ENCODE data around the gene PPIF. TPM values are rescaled to one million over a fixed set of nuclear protein-coding genes. Genes with fewer than 3 reads are reported as not detected.

PPIF gene
- total RNA-seq, result 100 to 1,000 TPM; 177 to 185 TPM

DNA sequence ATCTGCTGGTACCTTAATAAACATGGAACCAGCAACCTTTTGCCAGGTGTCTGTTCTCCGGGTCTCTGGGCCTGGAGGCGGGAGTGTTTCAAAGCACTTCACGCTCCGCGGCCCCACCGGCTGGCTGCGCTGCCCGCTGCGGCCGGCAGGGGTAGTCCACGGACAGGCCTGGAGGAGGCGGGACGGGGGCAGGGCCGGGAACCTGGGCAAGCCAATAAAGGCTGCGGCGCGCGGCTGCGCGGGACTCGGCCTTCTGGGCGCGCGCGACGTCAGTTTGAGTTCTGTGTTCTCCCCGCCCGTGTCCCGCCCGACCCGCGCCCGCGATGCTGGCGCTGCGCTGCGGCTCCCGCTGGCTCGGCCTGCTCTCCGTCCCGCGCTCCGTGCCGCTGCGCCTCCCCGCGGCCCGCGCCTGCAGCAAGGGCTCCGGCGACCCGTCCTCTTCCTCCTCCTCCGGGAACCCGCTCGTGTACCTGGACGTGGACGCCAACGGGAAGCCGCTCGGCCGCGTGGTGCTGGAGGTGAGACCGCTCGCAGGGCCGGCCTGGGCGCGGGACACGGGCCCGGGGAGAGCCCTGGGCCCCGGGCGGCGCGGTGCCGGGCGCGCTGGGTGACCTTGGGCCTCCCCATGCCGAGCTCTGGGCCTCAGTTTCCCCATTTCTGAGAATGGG, at the start of gene PPIF:
TSS of gene PPIF (plus strand) at position 244 of the 668 bp plus-strand sequence. CDS start at position 324, 80 bp downstream.
- ChIA-PET CTCF (interaction anchor here (0.7 to 5.3 kb wide), 7 partner anchors 14 to 100 kb away, joined by 3 to 38 read pairs (median 4); no protein-coding TSS in a partner anchor), POLR2A (interaction anchor here (0.8 to 2.4 kb wide), 12 partner anchors 10 to 105 kb away, joined by 3 to 9 read pairs (median 4); partner anchors contain the start of gene ZCCHC24)

GRCh38 chr10:79298403-79299244, 48.6 kb upstream of the PPIF start:
- POLR2A ChIA-PET, result interaction anchor here (0.5 kb wide), 1 partner anchor 53 kb away, joined by 3 read pairs; no protein-coding TSS in a partner anchor
- CTCF ChIA-PET, result interaction anchor here (1.3 kb wide), 1 partner anchor 44 kb away, joined by 3 read pairs; no protein-coding TSS in a partner anchor

DNA sequence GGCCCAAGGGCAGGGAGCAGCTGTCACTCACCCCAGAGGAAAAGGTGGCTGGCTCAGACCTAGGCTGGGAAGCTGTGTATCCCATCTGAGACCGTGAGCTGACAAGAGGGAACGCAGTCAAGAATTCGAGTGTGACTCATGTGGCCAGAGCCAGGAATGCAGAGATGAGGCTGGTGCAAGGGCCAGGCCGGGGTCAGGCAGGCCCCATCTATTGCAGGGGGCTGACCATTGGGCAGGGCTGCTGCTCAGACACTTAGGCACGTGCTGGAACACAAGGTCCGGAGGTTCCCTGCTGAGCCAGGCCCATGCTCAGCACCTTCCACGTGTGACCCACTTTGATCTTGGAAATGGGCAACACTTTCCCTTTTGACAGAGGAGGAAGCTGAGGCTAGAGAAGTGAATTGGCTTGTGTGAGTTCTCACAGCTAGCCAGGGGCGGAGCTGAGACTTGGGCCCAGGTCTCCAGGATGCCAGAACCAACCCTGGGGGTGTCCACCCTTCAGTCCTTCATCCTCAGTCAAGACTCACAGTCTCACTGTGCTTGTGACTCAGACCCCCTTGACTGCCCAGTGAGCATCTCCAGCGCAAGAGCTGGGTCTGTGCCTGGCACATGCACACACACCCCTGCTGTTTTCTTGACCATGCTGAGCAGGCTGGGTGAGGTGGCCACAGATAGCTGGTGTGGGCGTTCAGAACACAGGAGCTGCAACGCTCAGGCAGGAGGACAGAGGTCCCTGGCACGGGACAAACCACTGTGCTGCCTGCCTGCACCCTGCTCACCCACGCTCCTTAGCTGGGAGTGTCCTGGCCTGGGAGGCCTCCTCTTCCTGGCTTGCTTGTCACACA, 47.6 kb upstream of the PPIF start:
- ChIA-PET CTCF (interaction anchor here (0.9 to 1.3 kb wide), 2 partner anchors 15 to 43 kb away, joined by 3 read pairs; no protein-coding TSS in a partner anchor), POLR2A (interaction anchor here (0.5 kb wide), 1 partner anchor 52 kb away, joined by 3 read pairs; no protein-coding TSS in a partner anchor)

DNA sequence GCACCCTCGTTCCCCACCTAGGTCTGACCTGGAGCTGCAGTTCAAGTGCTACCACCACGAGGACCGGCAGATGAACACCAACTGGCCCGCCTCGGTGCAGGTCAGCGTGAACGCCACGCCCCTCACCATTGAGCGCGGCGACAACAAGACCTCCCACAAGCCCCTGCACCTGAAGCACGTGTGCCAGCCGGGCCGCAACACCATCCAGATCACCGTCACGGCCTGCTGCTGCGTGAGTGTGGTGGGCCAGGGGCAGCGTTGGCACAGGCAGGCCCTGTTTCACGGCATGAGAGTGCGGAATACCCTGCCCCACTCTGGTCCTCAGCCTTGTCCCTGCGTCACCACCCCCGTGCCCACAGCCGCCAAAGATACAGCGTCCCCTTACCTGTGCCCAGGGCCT, 46.6 kb upstream of the PPIF start:
- POLR2A ChIA-PET, result no interaction called here
- CTCF ChIA-PET, result no interaction called here

DNA sequence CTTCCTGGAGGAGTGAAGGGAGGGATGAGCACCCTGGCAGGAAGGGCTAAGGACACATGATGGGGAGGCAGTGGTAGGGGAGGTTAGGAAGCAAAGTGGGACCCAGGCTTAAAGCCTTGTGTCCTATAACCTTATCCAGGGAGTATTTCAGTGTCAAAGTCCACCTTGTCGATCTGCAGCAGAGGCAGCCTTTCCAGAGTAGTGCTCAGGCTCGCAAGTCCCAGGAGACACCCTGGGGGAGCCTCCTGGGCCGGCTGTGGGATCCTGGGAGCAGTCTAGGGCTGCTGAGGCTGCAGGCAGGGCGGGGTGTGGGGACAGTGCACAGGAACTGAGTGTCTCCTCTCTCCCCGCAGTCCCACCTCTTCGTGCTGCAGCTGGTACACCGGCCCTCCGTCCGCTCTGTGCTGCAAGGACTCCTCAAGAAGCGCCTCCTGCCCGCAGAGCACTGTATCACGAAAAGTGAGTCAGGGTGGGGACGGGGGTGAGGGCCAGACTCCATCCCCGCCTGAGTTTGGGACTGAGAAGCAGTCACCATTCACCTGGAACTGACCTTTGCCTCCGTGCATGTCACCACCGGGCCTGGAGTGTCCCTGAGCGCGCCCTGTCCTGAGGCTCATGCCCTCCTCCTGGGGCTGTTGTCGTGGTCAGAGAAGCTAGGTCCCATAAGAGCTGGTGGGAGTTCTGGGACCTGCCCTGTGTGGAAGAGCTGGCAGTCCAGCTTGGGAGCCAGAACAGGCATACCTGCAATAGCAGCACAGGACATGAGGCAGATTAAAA, 45.3 kb upstream of the PPIF start:
- ChIA-PET POLR2A (no interaction called here), CTCF (no interaction called here)

GRCh38 chr10:79303631-79304478, 43.4 kb upstream of the PPIF start:
- ChIA-PET POLR2A (no interaction called here), CTCF (interaction anchor here (1.2 kb wide), 1 partner anchor 70 kb away, joined by 4 read pairs; no protein-coding TSS in a partner anchor)

GRCh38 chr10:79304479-79305087, 42.7 kb upstream of the PPIF start:
- ChIA-PET CTCF (interaction anchor here (1.2 kb wide), 1 partner anchor 69 kb away, joined by 4 read pairs; no protein-coding TSS in a partner anchor), POLR2A (no interaction called here)

DNA sequence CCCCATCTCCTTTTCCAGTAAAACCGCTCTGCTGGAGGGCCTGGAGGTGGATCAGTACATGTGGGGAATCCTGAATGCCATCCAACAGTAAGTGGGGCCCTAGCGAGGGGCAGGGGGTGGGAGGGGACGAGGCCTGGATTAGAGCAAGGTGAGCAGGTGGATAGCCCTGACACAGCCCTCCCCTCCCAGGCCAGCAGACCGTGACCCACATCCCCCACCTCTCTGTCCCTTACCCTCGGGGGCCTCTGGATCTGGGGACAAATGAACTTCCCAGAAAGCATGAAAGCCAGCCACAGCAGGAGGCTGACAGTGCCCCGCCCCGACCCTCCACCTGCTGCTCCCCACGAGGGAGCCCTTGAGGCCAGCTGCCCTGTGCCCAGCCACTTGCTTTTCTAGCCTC, 41.8 kb upstream of the PPIF start:
- ChIA-PET POLR2A (no interaction called here), CTCF (no interaction called here)

DNA sequence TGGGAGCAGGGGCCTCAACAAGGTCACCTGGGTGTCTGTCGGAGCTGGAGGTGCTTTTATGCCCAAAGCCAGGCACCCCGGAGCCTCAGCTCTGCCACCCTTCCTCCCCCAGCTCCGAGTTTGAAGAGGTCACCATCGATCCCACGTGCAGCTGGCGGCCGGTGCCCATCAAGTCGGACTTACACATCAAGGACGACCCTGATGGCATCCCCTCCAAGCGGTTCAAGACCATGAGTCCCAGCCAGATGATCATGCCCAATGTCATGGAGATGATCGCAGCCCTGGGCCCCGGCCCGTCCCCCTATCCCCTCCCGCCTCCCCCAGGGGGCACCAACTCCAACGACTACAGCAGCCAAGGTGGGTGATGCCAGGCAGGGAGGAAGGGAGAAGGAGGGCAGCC, 41.3 kb upstream of the PPIF start:
- CTCF ChIA-PET, result no interaction called here
- POLR2A ChIA-PET, result no interaction called here

- POLR2A ChIA-PET, result no interaction called here
Observed at GRCh38 chr10:79306644-79307220, 40.5 kb upstream of the PPIF start.

DNA sequence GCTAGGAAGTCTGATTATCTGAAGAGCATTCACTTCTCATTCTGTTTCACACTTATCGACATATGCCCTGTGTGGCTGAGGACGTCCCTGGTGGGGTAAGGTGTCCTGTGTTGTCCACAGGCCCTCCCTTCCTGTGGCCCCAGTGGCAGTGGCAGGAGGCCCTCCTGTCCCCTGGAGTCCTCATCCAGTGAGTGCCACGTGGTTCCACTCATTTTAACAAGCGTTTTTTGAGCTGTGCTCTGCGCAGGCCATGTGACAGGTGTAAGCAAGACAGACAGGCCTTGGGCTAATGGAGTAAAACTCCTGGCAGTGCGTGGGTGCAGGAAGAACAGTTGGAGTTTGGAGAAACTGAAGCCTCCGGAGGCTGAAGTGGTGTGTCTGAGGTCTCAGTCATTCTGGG, 39.3 kb upstream of the PPIF start:
- CTCF ChIA-PET, result no interaction called here

More at GRCh38 chr10:79306644-79307220, 40.5 kb upstream of the PPIF start:
- CTCF ChIA-PET, result no interaction called here

DNA sequence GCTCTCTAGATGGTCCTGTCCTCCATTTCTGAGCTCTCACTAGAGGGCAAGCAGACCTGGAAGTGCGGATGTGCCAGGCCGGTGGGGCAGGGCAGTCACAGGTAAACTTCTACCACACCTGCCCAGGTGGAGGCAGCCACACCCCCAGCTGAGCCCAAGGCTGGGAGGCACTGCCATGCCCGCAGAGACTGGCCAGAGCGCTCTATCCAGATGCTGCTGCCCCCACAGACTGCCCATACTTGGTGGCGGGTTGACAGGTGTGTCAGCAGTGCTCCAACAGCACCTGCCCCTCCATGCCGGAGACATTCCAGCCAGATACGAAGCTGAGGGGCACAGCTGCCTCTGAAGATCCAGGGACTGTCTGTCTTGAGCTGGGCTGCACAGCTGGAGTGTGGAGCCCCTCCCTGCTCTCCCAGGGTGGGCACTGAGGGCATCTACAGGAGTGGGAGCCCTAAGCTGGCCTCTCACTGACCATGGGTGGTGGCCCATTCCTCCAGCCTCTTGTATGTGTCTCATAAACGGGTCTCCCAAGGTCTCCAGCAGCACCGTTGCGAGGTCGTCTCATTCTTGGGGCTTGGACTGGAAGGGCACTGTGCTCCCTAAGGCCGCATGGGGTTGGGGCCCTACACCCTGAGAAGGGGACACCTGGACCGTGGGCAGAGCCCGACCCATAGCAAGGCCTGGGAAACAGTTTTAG, 38.2 kb upstream of the PPIF start:
- POLR2A ChIA-PET, result no interaction called here
- CTCF ChIA-PET, result no interaction called here

More for the DNA sequence above, 39.3 kb upstream of the PPIF start:
- POLR2A ChIA-PET, result no interaction called here

DNA sequence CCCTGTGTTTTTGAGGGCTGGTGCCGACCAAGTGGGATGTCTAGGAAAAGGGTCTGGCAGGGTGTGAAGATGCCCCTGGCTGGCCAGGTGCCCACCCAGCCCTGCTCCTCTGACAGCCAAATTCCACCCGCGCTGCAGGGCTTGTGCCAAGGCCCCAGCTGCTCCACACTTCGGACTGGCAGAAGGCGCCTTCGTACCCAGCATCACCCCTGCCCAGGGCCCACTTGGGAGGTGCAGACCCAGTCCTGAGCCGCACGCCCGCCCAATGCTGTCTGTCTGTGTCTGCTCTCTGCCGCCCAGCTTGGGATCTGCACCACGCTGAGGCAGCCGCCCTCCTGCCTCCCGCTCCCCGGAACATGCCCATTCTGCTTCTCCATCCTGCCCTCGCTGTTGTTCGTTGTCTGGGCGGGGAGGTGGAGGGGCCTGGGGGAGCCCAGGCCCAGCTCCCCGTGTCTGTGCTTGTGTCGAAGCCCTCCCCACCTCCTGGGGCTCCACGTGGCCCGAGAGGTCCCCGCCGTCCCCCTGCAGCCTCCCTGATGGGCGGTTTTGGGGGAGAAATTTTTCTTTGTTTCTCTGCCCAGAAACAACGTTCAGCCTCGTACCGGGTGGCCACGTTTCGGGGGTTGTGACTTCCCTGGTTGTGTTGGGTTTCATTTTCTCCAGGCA, 36.9 kb upstream of the PPIF start:
- POLR2A ChIA-PET, result no interaction called here
- CTCF ChIA-PET, result no interaction called here

DNA sequence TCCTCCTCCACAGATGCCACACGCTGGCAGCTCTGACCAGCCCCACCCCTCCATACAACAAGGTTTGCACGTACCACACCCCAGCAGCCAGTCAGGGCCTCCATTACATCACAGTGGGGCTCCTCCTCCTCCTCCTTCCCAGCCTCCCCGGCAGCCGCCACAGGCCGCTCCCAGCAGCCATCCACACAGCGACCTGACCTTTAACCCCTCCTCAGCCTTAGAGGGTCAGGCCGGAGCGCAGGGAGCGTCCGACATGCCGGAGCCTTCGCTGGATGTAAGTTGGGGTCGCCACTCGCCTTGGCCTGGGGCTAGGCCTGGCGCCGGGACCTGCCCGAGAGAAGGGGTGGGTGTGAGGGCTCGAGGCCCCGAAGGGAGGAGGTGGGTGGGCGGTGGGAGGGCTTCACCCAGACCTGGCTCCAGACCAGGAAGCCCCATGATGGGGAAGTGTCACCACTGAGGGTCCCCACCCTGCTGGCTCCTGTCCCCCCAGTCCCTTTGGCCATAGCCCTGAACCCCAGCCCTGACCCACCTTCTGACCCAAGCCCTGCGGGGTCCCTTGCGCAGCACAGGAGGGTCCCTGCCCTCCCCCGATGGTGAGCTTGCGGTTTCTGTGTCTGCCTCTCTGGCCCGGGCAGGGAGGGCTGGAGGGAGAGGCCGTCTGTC, 36.2 kb upstream of the PPIF start:
- POLR2A ChIA-PET, result no interaction called here
- CTCF ChIA-PET, result no interaction called here

GRCh38 chr10:79311581-79312407, 35.5 kb upstream of the PPIF start:
- ChIA-PET CTCF (interaction anchor here (0.9 kb wide), 1 partner anchor 23 kb away, joined by 3 read pairs; no protein-coding TSS in a partner anchor), POLR2A (no interaction called here)

Data from activated CD8-positive, alpha-beta memory T cell treated with anti-CD3 and anti-CD28 coated beads for 36 hours (primary cell).